CMK (cell line): ENCODE results near the gene ABI1.
"Not testable (repeated sequence)": the region's sequence is repeated elsewhere in the genome, so short reads cannot be mapped to it uniquely, and the experiment has no call there.

Experiments used
- DNase-seq: peaks from one replicate; pipeline ENCODE4 v3.0.0-alpha.2; 2010; ENCODE audit warnings: low read depth

The ABI1 gene

GRCh38 chr10:26804418-26805393 is 56.1 kb downstream of the ABI1 start:
- no peak for DNase-seq

GRCh38 chr10:26803849-26804248 is 56.9 kb downstream of the ABI1 start:
- DNase-seq, result no peak

DNA sequence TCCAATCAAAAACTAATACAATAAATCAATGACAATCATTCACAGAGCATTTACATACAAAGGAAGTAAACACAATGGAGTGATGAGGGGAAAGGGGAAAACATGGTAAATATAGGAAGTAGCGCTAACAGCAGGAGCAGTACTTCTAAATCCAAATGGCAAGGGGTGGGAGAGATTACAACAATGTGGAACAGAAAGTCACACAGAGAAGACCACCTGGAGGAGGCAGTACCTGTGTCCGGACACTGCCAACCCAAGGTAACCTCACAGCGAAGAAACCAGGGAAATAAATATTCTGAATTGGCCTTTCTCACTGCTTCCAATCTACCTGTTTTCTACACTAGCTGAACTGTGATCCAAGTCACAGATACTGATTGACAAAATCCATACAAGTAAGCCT is 58.2 kb downstream of the ABI1 start:
- DNase-seq, result no peak

DNA sequence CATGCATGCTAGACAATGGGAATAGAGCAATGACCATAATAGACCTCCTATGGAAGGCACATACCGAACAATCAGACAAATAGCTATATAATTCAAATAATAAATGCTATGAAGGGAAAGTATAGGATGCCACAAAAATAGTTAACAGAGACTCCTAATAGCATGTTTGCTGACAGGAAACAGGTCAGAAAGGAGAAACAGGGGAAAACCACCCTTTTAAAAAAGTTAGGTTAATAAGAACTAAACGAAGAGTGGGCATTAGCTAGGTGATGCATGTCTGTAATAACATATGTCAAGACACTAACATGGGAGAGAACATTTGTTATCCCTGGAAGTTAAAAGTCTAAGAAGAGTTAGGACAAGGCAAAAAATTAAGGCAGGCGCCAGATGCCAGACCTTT is 58.9 kb downstream of the ABI1 start:
- DNase-seq, result no peak

DNA sequence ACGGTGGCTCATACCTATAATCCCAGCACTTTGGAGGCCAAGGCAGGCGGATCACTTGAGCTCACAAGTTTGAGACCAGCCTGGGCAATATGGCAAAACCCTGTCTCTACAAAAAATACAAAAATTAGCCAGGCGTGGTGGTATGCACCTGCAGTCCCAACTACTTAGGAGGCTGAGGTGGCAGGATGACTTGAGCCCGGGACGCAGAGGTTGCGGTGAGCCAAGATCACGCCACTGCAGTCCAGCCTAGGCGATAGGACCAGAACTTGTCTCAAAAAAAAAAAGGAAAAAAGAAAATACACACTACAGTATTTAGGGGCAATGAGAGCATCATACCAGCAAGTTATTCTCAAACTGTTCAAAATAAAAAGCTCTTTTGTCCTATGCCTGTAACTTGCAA is 59.5 kb downstream of the ABI1 start:
- no peak for DNase-seq

GRCh38 chr10:26800468-26800867 is 60.3 kb downstream of the ABI1 start:
- no peak for DNase-seq

DNA sequence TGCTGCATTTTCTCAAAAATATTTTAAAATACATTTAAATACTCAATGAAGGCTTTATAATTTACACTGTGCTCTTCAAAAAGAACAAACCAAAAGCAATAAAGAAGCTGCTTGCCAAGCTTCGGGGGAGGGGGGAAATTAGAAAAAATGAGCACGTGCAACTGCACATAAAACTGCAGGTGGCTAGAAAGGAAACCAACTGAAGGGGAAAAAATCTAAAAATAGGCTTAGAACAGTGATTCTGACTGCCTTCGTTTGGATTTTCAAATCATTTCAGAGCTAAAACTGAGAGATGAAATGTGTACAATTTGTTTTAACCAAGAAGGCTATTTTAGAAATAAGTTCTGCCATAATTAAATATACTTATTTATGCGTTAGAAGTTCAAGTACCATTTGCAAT is 61.4 kb downstream of the ABI1 start:
- DNase-seq, result no peak

DNA sequence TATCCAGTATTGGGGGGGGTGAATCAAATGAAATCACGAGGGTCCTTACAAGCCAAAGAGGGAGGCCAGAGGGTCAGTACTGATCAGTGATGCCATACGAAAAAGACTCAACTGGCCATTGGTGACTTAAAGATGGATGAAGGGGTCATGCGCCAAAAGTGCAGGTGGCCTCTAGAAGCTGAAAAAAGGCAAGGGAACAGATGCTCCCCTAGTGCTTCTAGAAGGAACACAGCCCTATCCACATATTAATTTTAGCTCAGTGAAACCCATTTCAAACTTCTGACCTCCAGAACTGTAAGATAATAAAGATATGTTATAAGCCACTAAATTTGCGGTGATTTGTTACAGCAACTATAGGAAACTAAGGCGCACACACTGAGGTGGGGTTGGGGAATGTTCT is 62.5 kb downstream of the ABI1 start:
- DNase-seq, result no peak

DNA sequence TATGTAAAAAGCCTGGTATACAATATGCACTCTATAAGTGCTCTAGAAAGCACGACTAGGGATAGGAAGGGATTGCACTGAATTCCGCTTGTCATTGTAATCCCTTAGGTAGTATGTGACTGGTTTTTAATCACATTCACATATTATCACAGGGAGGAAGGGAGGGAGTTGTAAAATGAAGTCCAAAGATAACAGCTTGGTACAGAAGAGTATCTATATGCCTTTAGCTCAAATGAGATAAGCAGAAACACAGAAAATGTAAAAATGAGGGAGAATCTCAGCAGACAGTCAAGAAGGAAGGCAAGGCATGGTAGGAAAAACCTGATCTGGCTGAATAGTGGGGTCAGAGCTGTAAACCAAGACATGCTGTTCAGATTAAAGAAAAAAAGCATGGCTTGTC is 63.4 kb downstream of the ABI1 start:
- DNase-seq, result no peak

DNA sequence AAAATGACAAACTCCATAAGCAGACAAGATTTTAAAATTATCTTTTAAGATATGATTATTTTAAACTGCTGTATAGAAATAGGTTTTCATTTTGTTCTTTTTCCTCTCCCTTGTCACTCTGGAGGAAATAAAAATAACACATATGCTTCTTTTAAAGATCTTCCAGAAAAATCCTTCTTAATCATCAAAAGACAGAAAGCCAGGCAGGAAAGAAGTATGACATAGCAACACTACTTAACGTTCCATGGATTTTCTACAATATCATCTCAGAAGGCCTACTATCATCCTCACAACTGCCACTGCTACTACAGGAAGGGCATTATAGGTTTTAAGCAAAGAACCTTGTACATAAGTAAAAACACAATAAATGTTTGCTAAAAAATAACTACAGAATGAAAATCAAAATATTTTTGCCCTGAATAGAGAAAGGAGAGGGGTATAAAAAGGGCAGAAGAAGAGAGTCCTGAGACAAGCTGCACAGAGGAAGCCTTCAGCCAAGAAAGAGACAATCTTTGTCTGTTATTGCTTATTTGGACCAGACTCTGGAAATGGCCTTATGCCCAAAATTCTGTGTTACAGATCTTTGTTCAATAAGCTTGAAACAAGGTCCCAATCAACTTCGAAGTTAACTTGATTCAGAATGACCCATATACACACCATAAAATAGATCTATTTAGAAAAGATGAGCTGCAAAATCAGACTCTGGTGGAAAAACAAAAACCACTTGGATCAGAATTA is 67.8 kb downstream of the ABI1 start:
- no peak for DNase-seq

DNA sequence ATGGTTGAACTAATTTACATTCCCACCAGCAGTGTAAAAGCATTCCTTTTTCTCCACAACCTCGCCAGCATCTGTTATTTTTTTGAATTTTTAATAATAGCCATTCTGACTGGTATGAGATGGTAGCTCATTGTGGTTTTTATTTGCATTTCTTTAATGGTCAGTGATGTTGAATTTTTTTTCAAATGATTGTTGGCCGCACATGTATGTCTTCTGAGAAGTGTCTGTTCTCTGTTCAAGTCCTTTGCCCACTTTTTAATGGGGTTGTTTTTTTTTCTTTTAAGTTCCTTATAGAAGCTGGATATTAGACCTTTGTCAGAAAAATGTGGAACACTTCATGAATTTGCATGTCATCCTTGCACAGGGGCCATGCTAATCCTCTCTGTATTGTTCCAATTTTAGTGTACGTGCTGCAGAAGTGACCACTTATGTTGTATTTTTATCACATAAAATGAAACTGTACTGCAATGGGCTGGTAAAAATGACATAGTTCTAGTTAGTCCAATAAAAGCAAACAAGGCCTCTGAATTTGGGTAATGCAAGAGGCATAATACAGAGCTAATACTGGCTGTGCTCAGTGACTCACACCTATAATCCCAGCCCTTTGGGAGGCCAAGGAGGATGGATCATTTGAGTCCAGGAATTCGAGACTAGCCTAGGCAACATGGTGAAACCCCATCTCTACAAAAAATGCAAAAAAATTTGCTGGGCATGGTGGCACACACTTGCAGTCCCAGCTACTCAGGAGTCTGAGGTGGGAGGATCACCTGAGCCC is 70.3 kb downstream of the ABI1 start:
- DNase-seq, result no peak

- DNase-seq, result not testable (repeated sequence)
These were observed 71.0 kb downstream of the ABI1 start for GRCh38 chr10:26789779-26790178.

DNA sequence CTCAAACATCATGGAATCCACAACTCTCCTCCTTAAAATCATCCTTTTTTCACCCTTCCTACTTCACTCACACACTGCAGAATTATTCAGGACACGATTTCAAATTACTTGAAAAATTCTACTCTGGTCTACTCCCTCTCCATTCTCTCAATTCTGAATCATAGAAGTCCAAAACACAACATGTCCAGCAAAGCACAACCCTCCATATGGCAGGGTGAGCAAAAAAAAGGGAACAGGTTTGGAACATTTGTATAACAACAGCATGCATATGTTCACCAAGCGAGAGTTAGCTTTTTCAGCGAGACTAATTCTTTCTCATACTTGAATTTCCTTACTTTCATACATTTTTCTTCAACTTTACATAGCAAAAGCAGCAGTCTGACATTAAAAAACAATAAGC is 73.4 kb downstream of the ABI1 start:
- DNase-seq, result no peak

- DNase-seq, result no peak
These were observed 79.0 kb downstream of the ABI1 start for GRCh38 chr10:26781797-26782196.

DNA sequence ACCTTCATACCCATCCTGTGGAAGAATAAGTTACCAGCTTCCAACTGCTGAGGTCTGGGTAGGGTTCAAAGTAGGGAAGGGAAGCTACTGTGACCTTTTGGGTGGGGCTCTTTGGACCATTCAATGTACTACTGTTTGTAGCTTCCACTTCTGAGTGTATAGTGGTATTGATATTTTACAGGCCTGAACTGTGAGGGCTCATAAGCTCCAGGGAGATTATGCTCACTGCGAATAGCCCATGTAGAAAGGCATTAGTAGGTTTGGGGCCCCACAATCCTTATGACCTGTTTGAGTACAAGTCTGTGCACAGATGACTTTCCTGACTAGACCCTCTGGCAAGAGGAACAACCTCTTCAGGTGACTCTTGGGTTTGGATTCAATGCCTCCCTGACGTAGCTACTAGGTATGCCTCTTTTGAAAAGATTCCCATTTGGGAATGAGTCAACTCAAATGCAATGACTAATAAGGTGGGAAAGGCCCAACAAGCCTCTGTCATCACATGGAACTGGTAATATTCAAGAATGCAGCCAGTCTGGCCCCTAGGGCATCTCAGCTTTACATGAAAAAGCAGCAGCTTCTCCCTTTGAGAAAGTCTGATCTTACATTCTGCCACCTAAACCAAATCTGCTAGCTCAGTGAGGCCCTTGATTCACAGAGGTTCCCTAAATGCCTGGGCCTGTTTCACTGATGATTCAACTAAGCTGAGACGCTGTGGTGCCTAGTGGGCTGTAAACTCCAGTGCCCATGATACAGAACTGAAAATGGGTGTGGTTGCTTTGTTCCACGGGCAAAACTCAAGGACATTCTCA is 79.8 kb downstream of the ABI1 start:
- no peak for DNase-seq

DNA sequence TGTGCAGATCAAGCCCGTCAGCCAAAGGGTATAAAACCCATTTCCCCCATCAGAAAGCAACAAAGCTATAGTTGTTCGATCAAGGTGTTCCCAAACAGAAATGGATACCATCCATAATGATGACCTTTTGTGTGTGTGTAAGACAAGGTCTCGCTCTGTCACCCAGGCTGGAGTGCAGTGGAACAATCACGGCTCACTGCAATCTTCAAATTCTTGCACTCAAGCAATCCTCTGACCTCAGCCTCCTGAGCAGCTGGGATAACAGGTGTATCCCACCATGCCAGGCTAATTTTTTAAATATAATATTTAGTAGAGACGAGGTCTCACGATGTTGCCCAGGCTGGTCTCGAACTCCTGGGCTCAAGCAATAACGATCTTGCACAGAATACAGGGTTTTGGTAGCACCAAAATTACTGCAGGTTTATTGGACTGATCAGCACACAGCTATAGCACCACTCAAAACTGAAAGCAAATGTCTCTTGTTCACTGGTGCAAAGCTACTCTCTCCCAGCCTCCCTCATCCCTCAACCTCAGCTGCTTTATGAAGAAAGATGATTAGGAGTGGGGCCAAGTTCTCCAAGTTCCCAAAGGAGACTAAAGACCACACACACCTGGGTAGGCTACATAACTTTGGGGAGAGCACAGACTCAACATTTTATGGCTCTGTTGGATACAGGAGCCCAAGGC is 80.5 kb downstream of the ABI1 start:
- DNase-seq, result no peak

GRCh38 chr10:26779176-26779860 is 81.4 kb downstream of the ABI1 start:
- no peak for DNase-seq

- DNase-seq, result no peak
These were observed 83.1 kb downstream of the ABI1 start for GRCh38 chr10:26777686-26778085.

DNA sequence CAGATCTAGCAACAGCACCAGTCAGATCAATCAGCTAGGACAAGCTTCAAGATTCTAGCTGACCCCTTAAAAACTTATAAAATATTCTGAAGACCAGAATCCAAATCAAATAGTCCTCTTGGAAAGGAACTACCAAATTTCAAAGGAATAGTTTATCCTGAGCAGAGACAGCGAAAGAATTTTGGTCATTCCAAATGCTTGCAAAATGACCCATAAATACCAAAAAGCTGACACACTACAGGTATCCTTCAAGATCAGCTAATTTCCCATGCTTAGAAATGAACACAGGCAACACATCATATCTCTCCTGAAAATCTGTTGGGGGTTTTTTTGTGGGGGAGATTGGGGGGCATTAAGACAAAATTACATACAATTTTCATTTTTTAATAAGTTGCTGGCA is 84.5 kb downstream of the ABI1 start:
- no peak for DNase-seq

GRCh38 chr10:26773633-26774032 is 87.1 kb downstream of the ABI1 start:
- DNase-seq, result no peak
